Activated CD8-positive, alpha-beta memory T cell treated with anti-CD3 and anti-CD28 coated beads, Interleukin-2, amount 10 ng/mL, durations not matched to agents 7 days and 5 days (primary cell): Measurements from ENCODE around the gene CFAP100. TPM values are rescaled to one million over a fixed set of nuclear protein-coding genes. Genes with fewer than 3 reads are reported as not detected.

Experiments
- ATAC-seq: fragments of 150-1000 bp; cut with Tn5 transposase; one replicate; pipeline ENCODE4 v1.10.0; 2021; ENCODE audit warnings: moderate library complexity
- CTCF ChIA-PET: fragments of 350-600 bp; sonication (Branson Sonifier 250); formaldehyde crosslinking; loops from one replicate; lab custom pipeline; 2021; ENCODE audit warnings: antibody characterized with exemption; lab: Charles Lee
- DNase-seq: peaks from one replicate; pipeline ENCODE4 v3.0.0-alpha.2; 2020
- H3K27ac Mint-ChIP-seq: one replicate; pipeline ENCODE4 v1.8.0; 2021; ENCODE audit warnings: mild to moderate bottlenecking, mixed read lengths
- H3K27me3 Mint-ChIP-seq: one replicate; pipeline ENCODE4 v1.8.0; 2021; ENCODE audit warnings: mixed read lengths
- H3K36me3 Mint-ChIP-seq: one replicate; pipeline ENCODE4 v1.8.0; 2021; ENCODE audit warnings: mild to moderate bottlenecking, mixed read lengths
- H3K4me1 Mint-ChIP-seq: one replicate; pipeline ENCODE4 v1.8.0; 2021; ENCODE audit warnings: mixed read lengths
- H3K4me3 Mint-ChIP-seq: one replicate; pipeline ENCODE4 v1.8.0; 2021; ENCODE audit warnings: mild to moderate bottlenecking, moderate library complexity, mixed read lengths
- H3K9me3 Mint-ChIP-seq: one replicate; pipeline ENCODE4 v1.8.0; 2022; ENCODE audit warnings: low read depth, mixed read lengths
- total RNA-seq, 2 experiments: library from RNA; stranded (reverse); gene quantifications; one replicate each; pipeline ENCODE4 v1.2.3, GENCODE V29; 2021

CFAP100 gene
- total RNA-seq, 2 experiments from 2014 or later: not detected

DNA sequence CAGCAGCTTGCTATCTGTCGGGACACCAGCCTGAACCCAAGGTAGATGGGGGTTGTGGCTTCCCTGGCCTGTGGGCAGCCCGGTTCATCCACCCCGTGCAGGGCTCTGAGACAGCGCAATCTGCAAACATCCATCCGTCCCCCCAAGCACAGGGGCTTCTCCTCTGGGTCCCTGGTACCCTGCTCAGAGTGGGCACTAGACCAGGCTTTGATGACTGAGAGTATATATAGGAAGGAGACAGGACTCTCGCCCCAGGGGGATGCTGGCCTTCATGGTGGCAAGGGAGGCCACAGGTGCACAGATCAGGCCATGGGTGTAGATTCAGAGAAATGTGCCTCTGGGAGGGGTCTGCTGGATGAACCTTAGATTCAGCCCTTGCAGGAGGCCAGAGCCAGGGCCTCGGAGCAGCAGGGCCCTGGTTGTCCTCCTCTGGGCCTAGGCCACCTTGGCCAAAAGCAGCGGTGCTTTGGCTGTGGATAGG, 40.3 kb downstream of the CFAP100 start:
- Mint-ChIP-seq H3K4me3 (no peak overlapping the region), H3K36me3 (no peaks in the 10 kb centered on the region), H3K9me3 (no peaks in the 10 kb centered on the region), H3K27me3 (no peaks in the 10 kb centered on the region), H3K27ac (no peak overlapping the region), H3K4me1 (no peaks in the 10 kb centered on the region)
- ATAC-seq: no peak
- CTCF ChIA-PET: no interaction called here
- no peak for DNase-seq

DNA sequence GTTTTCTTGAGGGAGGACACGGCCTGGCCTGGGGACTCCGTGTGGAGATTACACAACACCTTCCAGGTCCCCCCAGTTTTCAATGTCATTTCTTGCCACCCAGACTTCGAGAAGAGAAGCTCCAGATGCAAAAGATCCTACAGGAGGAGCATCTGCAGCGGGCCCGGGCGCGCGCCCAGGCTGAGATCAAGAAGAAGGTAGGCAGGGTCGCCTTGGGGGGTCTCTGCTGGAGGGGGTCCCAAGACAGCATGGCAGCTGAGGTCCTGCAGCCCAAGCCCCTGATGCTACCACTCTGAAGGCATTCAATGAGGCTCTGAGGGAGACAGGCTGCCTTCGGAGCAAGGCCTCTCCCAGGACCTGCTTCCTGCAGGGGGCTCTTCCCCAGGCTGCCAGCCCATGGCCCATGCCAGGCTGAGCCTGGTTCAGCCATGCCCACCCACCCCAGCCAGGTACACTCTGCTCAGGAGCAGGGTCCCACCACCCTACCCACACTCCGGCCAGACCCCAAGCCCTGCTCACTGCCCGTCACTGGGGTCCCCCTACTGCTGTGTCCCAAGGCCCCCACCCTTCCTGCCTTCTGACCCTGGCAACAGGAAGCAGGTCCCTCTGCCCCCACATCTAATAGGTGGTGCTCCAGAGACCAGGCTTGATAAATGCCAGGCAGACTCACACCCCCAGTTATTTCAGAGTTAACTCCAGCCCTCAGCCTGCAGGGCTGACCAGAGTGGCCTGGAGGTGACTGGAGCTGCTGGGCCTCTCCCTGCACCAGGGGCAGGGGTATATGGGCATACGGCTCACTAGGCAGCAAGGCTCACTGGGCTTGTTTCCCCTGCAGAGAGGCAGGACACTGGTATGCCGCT, 41.0 kb downstream of the CFAP100 start:
- H3K27ac Mint-ChIP-seq: no peak overlapping the region
- CTCF ChIA-PET: no interaction called here
- no peak for ATAC-seq

DNA sequence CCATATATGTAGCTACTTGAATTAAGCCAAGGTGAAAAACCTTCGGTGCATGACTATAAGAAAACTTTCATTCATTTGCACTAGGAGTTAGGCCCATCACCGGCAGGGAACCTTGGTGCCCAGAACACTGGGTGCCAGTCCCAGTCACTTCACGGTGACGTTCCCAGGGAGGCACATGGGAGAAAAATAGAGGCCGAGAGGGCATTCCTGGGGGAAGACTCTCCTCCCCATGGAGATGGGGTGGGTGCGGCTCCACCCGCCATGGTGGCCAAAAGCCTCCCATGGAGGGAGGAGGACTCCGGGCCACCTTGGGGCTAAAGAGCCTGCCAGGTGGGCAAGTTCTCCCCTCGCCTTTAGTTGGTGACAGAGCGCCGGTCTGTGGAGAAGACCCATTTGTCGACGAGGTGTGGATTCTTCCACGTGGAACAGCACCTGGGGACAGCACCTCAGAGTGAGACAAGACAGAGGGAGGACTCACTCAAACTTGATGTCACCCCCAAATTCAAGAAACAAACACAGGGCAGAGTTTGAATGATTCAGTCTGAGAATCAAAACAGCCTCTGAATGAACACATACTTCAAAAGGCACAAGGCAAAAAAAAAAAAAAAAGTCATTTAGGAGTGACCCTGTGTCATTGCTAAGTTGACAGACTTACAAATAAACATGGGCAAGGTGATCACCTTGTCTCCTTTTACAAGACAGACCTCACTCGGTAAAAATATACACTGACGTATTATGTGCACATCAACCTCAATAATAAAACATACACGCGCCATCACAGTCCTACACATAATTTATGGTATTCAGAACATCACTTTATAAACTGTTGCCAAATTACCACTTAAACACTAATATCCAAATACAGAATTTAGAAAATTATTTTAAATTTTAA, 42.4 kb downstream of the CFAP100 start:
- Mint-ChIP-seq H3K4me1 (no peaks in the 10 kb centered on the region), H3K9me3 (no peaks in the 10 kb centered on the region), H3K4me3 (no peak overlapping the region), H3K36me3 (no peaks in the 10 kb centered on the region), H3K27ac (no peak overlapping the region), H3K27me3 (no peaks in the 10 kb centered on the region)
- no peak for DNase-seq
- CTCF ChIA-PET: interaction anchor here (0.6 kb wide), 1 partner anchor 231 kb away, joined by 3 read pairs; no protein-coding TSS in a partner anchor
- no peak for ATAC-seq

More for the DNA sequence above, 41.0 kb downstream of the CFAP100 start:
- no peak for DNase-seq
- H3K36me3 Mint-ChIP-seq: no peaks in the 10 kb centered on the region
- no peaks in the 10 kb centered on the region for H3K9me3 Mint-ChIP-seq
- no peaks in the 10 kb centered on the region for H3K27me3 Mint-ChIP-seq
- H3K4me3 Mint-ChIP-seq: no peak overlapping the region
- H3K4me1 Mint-ChIP-seq: no peaks in the 10 kb centered on the region

DNA sequence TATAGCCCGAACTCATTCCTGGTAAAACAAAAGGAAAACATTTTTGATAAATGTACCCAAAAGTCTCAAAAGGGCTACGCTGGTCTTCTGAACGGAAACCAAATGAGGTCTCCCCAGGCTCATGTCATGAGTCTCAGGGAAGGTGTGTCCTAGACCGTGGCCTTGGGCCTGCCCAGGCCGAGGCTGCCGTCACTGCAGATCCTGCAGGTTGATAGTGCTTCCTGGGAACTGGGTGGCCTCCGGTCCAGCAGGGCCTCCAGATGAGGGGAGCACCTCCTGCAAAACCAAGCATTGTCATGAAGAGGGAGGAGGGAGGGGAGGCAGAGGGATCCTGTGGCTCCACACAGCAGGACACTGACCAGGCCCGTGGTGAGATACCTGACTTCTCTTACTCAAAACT, 43.5 kb downstream of the CFAP100 start:
- H3K27me3 Mint-ChIP-seq: no peaks in the 10 kb centered on the region
- H3K4me3 Mint-ChIP-seq: no peak overlapping the region
- no peaks in the 10 kb centered on the region for H3K9me3 Mint-ChIP-seq
- no peaks in the 10 kb centered on the region for H3K36me3 Mint-ChIP-seq
- CTCF ChIA-PET: no interaction called here
- H3K27ac Mint-ChIP-seq: no peak overlapping the region
- DNase-seq (peak; percentile 19), ATAC-seq (no peak)
- H3K4me1 Mint-ChIP-seq: no peaks in the 10 kb centered on the region

DNA sequence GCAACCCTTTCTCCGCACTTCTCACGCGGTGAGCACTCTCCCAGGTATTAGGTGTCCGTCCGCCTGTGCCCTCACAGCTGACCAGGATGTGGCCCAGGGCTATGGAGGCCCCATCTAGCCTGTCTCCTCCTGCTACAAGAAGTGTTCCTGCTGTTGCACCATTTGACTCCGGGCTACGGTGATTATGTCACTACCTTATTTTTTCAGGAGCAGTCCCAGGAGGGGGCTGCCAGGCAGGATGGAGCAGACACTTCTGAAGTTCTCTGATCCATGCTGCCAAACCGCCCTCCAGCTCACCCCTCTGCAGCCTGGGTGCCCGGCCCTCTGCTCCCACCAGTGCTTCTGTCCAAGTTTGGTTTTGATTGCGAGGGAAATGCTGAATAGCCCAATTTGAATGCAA, 44.0 kb downstream of the CFAP100 start:
- Mint-ChIP-seq H3K4me1 (no peaks in the 10 kb centered on the region), H3K9me3 (no peaks in the 10 kb centered on the region), H3K4me3 (no peak overlapping the region), H3K27me3 (no peaks in the 10 kb centered on the region), H3K36me3 (no peaks in the 10 kb centered on the region), H3K27ac (no peak overlapping the region)
- CTCF ChIA-PET: no interaction called here
- ATAC-seq (no peak), DNase-seq (no peak)

DNA sequence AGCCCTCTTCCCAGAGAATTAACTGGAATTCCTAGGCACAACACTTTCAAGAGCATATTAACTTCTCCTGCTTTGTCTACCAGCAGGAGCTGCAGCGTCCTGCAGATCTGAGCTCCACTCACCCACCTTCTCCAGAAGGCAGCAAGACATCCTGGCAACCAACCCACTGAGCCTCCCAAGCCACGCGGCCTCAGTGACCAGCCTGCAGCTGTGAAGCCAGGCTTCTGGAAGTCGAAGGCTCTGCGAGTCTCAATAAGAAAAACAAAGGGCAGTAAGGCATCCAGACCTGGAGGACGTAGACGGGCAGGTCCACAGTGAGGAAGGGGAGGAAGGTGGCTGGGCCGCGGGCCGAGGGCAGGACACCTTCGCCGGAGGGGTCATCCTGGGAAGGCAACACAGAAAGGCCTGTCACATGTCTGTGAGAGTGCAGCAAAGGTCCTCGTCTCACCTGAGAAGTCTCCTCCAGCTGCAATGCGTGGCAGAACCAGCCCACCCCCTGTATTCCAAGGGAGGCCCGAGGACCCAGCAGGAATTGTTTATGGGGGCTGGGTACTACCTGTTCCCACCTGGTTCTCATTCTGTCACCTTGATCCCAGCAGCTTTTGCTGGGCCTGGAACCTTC, 44.7 kb downstream of the CFAP100 start:
- no peak overlapping the region for H3K27ac Mint-ChIP-seq
- no peaks in the 10 kb centered on the region for H3K4me1 Mint-ChIP-seq
- CTCF ChIA-PET: no interaction called here
- H3K36me3 Mint-ChIP-seq: no peaks in the 10 kb centered on the region
- H3K4me3 Mint-ChIP-seq: no peak overlapping the region
- H3K9me3 Mint-ChIP-seq: no peaks in the 10 kb centered on the region
- no peaks in the 10 kb centered on the region for H3K27me3 Mint-ChIP-seq
- no peak for DNase-seq
- ATAC-seq: no peak

DNA sequence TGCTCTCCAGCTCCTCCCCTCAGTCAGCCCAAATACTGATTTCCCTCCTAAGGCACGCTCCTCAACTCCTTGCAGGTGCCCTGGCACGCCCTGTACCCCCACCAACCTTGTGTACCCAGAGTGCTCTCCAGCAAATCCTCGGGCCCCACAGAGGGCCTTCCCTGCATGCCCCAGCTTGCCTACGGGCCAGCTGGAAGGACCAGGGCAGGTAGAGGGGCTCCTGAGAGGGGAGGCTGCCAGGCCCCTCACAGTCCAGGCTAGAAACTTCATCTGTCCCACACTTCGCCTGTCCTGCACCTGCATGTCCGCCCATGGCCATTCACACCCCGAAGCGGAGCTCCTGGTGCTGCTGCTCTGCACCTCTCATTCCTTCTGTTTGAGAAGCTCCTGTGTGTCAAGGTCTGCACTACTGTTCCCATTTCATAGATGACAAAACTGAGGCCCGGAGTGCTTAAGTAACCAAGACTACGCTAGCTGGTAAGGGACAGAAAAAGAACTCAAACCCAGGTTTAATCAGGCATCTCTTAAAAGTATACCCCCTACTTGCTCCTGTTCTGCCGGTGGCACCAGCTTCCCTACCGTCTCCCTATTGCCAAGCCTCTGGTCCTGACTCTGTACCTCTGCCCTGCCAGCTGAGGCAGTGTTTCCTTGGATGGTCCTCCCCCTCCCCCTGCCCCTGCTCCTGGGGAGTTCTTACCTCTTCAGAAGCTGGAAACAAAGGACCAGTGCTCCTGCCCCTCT, 45.4 kb downstream of the CFAP100 start:
- Mint-ChIP-seq H3K27me3 (no peaks in the 10 kb centered on the region), H3K27ac (no peak overlapping the region), H3K4me3 (no peak overlapping the region), H3K4me1 (no peaks in the 10 kb centered on the region), H3K9me3 (no peaks in the 10 kb centered on the region), H3K36me3 (no peaks in the 10 kb centered on the region)
- DNase-seq (no peak), ATAC-seq (no peak)
- CTCF ChIA-PET: no interaction called here

DNA sequence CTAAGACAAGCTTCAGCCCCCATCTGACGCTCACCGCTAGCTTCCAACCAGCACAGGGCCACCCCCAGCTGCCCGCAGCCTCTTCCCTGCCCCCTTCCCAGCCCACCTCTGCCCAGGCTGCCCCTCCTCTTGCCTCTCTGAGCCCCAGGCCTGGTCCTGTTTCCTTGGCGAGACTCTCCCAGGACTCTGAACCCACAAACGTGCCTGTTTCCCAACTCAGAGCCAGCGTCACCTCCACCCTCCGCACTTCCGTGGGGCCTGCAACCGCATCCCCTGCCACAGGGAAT, 45.9 kb downstream of the CFAP100 start:
- H3K27ac Mint-ChIP-seq: no peak overlapping the region
- DNase-seq (no peak), ATAC-seq (no peak)
- no peaks in the 10 kb centered on the region for H3K9me3 Mint-ChIP-seq
- no peaks in the 10 kb centered on the region for H3K27me3 Mint-ChIP-seq
- CTCF ChIA-PET: no interaction called here
- H3K4me1 Mint-ChIP-seq: no peaks in the 10 kb centered on the region
- no peak overlapping the region for H3K4me3 Mint-ChIP-seq
- H3K36me3 Mint-ChIP-seq: no peaks in the 10 kb centered on the region

DNA sequence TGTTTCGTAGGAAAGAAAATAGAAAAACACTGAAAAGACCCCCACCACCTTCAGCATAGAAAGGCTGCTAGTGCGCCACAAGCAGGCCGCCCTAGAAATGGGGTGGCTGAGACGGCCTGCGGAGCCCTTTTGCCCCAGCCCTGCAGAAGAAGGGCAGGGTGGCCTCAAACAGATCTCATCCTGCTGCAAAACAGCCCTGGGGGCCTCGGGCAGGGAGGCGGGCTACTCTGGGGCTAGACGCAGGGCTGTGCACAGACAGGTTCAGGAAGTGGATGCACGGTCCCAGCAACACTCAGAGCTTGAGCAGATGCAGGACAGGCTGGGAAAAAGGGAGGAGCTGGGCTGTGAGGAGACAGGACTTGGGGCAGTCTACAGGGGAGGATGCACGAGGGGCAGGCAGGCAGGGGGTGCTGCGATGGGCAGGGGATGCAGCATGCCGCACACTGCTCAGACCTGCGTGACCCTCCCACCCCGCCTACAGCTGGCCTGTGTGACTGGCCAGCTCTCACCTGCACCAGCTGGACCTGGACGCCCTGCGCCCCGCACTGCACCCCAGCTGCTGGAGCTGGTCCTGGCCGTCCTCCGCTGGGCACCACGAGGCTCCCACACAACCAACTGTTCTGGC, 46.7 kb downstream of the CFAP100 start:
- H3K36me3 Mint-ChIP-seq: no peaks in the 10 kb centered on the region
- H3K4me3 Mint-ChIP-seq: no peak overlapping the region
- H3K27me3 Mint-ChIP-seq: no peaks in the 10 kb centered on the region
- DNase-seq (no peak), ATAC-seq (no peak)
- H3K9me3 Mint-ChIP-seq: no peaks in the 10 kb centered on the region
- no peak overlapping the region for H3K27ac Mint-ChIP-seq
- H3K4me1 Mint-ChIP-seq: no peaks in the 10 kb centered on the region
- CTCF ChIA-PET: no interaction called here

DNA sequence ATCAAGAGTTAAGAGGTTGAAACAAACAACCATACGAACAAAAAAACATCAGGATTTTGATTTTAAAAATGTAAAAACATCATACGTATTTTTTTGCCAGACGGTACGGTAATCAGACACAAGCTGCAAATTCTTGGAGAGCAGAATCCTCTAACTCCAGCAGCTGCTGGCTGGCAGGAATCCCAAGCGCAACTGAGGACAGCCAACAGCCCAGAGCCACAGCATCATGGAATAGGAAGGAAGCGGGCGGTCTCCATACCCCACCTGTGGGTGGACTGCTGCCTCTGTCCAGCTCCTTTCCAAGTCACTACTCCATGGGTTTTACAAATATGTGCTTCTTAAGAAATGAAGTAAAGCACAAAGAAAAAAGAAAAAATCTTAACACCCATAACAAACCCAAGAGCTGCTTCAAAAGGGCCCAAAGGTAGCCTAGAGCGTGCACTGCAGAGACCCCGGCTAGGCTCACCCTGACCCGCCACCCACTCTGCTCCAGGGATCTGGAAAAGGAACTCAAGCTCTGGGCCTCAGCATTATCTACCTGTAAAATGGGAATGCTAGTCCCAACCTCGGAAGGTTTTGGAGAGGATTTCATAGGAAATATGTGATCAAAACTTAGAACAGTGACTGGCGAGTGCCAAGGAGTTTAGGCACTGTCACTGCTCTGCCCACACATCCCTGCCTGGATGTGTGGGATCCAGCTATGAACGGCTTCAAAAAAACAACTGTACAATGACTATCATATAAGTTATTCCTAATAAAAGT, 47.6 kb downstream of the CFAP100 start:
- CTCF ChIA-PET: no interaction called here
- H3K4me1 Mint-ChIP-seq: no peaks in the 10 kb centered on the region
- H3K27ac Mint-ChIP-seq: no peak overlapping the region
- no peaks in the 10 kb centered on the region for H3K9me3 Mint-ChIP-seq
- no peak overlapping the region for H3K4me3 Mint-ChIP-seq
- no peaks in the 10 kb centered on the region for H3K36me3 Mint-ChIP-seq
- no peaks in the 10 kb centered on the region for H3K27me3 Mint-ChIP-seq
- DNase-seq (no peak), ATAC-seq (no peak)

DNA sequence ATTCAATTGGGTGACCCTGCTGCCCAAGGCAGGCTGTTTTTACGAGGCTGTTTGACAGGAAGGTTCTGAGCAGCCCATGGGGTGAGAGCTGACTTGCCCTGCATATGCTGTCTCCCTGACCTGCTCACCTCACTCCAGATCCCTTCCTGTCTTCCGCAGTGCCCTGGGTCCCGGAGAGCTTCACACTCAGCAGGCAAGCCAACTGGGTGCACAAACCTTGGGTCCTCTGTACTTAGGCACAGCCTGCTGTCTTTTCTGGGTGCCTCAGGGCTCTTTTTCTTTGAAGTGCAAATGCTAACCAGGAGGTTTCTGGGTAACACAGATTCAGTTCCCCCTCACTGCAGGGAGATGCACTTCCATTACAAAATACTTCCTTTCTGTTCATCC, 48.1 kb downstream of the CFAP100 start:
- DNase-seq (no peak), ATAC-seq (no peak)
- no peaks in the 10 kb centered on the region for H3K4me1 Mint-ChIP-seq
- CTCF ChIA-PET: no interaction called here
- H3K27me3 Mint-ChIP-seq: no peaks in the 10 kb centered on the region
- H3K36me3 Mint-ChIP-seq: no peaks in the 10 kb centered on the region
- no peaks in the 10 kb centered on the region for H3K9me3 Mint-ChIP-seq
- H3K27ac Mint-ChIP-seq: no peak overlapping the region
- no peak overlapping the region for H3K4me3 Mint-ChIP-seq

DNA sequence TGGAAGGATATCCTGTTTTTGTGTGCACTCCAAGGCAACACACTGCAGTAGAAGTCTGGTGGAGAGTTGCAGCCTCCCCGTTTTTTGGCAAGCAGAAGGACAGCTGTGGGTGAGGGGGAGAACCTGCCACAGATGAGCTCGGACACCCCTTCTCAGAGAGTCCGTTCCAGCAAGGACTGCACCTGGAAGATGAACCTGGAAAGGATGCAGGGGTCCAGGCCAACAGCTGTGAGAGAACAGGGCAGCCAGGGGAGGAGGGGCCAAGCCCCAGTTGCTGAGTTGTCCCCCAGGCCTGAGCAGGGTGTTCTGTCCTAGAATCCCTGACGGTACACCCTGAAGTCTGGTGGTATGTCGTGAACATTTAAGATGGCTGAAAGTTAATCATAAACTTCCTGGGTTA, 50.8 kb downstream of the CFAP100 start:
- ATAC-seq (no peak), DNase-seq (no peak)
- Mint-ChIP-seq H3K4me1 (no peaks in the 10 kb centered on the region), H3K27ac (no peak overlapping the region), H3K36me3 (no peaks in the 10 kb centered on the region), H3K27me3 (no peaks in the 10 kb centered on the region), H3K9me3 (no peaks in the 10 kb centered on the region), H3K4me3 (no peak overlapping the region)
- CTCF ChIA-PET: no interaction called here
